ENCODE measurements around the gene VGF. TPM values are rescaled to one million over a fixed set of nuclear protein-coding genes. Genes with fewer than 3 reads are reported as not detected.

Gene VGF
- total RNA-seq, 1 donor from 2014 or later: 0.05 TPM

- no peak for DNase-seq (ENCODE audit: low read depth)
Measured at GRCh38 chr7:101165958-101166647, 734 bp upstream of the VGF start.

- no peak for DNase-seq (ENCODE audit: low read depth)
Measured at GRCh38 chr7:101164071-101164840, 1.1 kb downstream of the VGF start.

GRCh38 chr7:101163279-101164070, 1.9 kb downstream of the VGF start:
- DNase-seq (ENCODE audit: low read depth): no peak

- no peak for DNase-seq (ENCODE audit: low read depth)
Measured at GRCh38 chr7:101162551-101163278, 2.7 kb downstream of the VGF start.

- no peak for DNase-seq (ENCODE audit: low read depth)
Measured at GRCh38 chr7:101161692-101162471, 3.5 kb downstream of the VGF start.

- DNase-seq (ENCODE audit: low read depth): no peak
Measured at GRCh38 chr7:101160910-101161309, 4.5 kb downstream of the VGF start.

GRCh38 chr7:101159696-101160674, 5.4 kb downstream of the VGF start:
- DNase-seq (ENCODE audit: low read depth): no peak

GRCh38 chr7:101156866-101157589, 8.3 kb downstream of the VGF start:
- DNase-seq (ENCODE audit: low read depth): no peak

- DNase-seq (ENCODE audit: low read depth): no peak
Measured at GRCh38 chr7:101156277-101156676, 9.1 kb downstream of the VGF start.

- DNase-seq (ENCODE audit: low read depth): no peak
Measured at GRCh38 chr7:101155303-101155702, 10.1 kb downstream of the VGF start.

- no peak for DNase-seq (ENCODE audit: low read depth)
Measured at GRCh38 chr7:101154693-101155102, 10.7 kb downstream of the VGF start.

- DNase-seq (ENCODE audit: low read depth): peak; percentile 82
Measured at GRCh38 chr7:101153969-101154692, 11.2 kb downstream of the VGF start, which contains the start of gene AP1S1. Gene AP1S1, plus strand, starts transcription at chr7:101154476. Its CDS starts 39 bp downstream, at chr7:101154515.

- DNase-seq (ENCODE audit: low read depth): no peak
Measured at GRCh38 chr7:101151908-101152651, 13.3 kb downstream of the VGF start.

GRCh38 chr7:101140746-101141382, 24.5 kb downstream of the VGF start:
- no peak for DNase-seq (ENCODE audit: low read depth)

GRCh38 chr7:101140339-101140699, 25.1 kb downstream of the VGF start:
- DNase-seq (ENCODE audit: low read depth): no peak

GRCh38 chr7:101138213-101138870, 27.0 kb downstream of the VGF start:
- peak; percentile 96 for DNase-seq (ENCODE audit: low read depth)
